Dedifferentiated amniotic fluid mesenchymal stem cell (primary cell): ENCODE measurements around the gene UPK3BL1.
"Not testable (repeated sequence)": the region's sequence is repeated elsewhere in the genome, so short reads cannot be mapped to it uniquely, and the experiment has no call there.

Experiments
- DNase-seq: peaks from one replicate; pipeline ENCODE4 v3.0.0-alpha.2; 2016; ENCODE audit errors: extremely low spot score

The UPK3BL1 gene

GRCh38 chr7:102627271-102627904 is 15.2 kb downstream of the UPK3BL1 start:
- not testable (repeated sequence) for DNase-seq

DNA sequence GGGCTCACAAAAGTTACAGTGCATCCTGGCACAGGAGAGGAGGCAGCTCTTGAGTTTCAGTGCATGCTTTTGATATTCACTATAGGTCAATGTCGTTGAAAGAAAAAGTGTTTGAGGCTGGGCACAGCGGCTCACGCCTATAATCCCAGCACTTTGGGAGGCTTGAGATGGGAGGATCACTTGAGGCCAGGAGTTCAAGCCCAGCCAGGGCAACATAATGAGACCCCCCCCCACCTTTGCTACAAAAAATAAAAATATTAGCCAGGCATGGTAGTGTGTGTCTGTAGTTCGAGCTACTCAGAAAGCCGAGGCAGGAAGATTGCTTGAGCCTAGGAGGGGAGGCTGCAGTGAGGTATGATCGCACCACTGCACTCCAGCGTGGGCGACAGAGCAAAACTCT is 24.5 kb downstream of the UPK3BL1 start:
- DNase-seq = peak; percentile 3

- peak; percentile 6 for DNase-seq
Observed at GRCh38 chr7:102616507-102617125, 26.0 kb downstream of the UPK3BL1 start, which contains the start of gene RASA4. RASA4 (minus strand) TSS chr7:102616756; CDS start chr7:102616689, 67 bp downstream.

DNA sequence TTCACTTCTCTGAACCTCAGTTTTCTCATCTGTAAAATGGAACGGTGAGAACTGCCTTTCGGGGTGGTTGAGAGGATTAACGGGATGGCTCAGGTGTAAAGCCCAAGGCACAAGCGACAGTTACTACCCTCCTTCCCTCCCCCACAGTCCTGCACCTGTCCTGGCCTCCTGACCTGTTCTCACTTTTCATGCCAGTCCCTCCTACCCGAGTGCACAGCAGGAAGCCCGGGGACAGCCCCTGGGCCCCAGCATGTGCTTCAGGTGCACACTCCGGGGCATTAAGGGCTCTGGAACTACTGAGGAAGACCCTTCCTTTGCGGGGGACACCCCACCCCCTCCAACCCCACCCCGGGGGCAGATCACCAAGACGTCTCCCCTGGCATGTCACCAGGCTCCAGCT is 26.7 kb downstream of the UPK3BL1 start:
- DNase-seq = not testable (repeated sequence)

GRCh38 chr7:102614873-102615272 is 27.7 kb downstream of the UPK3BL1 start:
- not testable (repeated sequence) for DNase-seq

- DNase-seq = not testable (repeated sequence)
Observed at GRCh38 chr7:102614346-102614697, 28.3 kb downstream of the UPK3BL1 start.

- DNase-seq = not testable (repeated sequence)
Observed at GRCh38 chr7:102613575-102614345, 28.8 kb downstream of the UPK3BL1 start.

GRCh38 chr7:102611675-102612325 is 30.8 kb downstream of the UPK3BL1 start:
- DNase-seq = peak; percentile 11

- DNase-seq = not testable (repeated sequence)
Observed at GRCh38 chr7:102611013-102611674, 31.4 kb downstream of the UPK3BL1 start.

- not testable (repeated sequence) for DNase-seq
Observed at GRCh38 chr7:102610441-102610840, 32.1 kb downstream of the UPK3BL1 start.

DNA sequence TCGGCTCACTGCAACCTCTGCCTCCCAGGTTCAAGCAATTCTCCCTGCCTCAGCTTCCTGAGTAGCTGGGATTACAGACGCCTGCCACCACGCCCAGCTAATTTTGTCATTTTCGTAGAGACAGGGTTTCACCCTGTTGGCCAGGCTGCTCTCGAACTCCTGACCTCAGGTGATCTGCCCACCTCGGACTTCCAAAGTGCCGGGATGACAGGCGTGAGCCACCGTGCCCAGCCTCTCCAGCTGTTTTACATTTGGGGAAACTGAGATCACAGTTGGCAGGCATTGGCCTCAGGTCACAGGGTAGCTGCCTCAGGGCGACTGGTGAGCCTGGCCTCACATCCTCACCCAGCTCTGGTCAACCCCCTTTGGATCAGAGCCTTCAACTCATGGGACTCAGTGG is 32.9 kb downstream of the UPK3BL1 start:
- not testable (repeated sequence) for DNase-seq

- not testable (repeated sequence) for DNase-seq
Observed at GRCh38 chr7:102606848-102607247, 35.7 kb downstream of the UPK3BL1 start.

DNA sequence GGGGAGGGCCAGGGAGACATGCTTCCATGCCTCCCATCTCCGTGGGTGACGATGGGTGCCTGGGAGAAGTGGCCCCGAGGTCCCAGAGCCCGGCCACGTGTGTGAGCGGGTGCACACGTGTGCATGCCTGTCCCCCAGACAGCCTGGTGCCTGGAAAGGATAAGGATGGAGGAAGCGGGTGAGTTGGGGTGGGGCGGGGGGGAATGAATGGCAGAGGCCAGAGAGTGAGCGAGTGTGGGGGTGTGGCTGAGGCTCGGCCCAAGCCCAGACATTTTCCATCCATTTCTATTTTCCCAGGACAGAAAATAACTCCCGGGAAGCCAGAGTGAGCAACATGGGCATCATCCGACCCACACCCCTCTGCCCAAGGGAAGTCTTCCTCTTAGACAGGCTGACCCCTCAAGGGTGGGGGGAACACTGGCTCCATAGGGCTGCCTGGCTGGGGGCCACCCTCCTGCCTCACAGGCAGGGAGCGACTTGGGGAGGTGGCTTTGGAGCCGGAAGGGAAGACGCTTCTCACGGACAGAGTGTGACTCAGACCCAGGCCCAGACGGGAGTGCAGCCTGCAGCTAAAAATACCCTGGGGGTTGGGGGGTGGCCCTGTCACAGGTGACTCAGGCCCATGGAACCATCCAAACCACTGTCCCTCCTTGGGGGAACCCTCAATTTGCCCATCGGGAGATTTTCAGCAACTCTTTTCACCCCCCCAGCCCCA is 38.0 kb downstream of the UPK3BL1 start:
- DNase-seq = not testable (repeated sequence)

DNA sequence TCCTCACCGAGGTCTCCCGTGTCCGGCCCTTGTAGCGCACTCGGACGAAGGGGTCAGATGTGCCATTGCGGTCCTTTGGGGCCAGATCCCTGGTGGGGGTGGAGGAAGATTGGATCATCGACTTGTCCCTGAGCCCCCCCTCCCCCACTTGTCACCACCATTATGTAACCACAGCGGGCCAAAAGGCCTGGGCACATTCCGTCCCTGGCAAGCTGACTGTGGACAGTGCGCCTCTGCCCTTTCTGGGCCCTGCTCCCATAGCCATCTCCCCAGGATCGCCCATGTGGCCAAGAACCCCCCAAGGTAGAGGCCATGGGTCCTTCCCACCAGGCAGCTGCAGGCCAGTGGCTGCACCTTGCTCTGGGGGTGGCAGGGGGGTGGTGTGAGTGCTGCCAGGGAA is 40.3 kb downstream of the UPK3BL1 start:
- not testable (repeated sequence) for DNase-seq

- not testable (repeated sequence) for DNase-seq
Observed at GRCh38 chr7:102599699-102600098, 42.9 kb downstream of the UPK3BL1 start.

DNA sequence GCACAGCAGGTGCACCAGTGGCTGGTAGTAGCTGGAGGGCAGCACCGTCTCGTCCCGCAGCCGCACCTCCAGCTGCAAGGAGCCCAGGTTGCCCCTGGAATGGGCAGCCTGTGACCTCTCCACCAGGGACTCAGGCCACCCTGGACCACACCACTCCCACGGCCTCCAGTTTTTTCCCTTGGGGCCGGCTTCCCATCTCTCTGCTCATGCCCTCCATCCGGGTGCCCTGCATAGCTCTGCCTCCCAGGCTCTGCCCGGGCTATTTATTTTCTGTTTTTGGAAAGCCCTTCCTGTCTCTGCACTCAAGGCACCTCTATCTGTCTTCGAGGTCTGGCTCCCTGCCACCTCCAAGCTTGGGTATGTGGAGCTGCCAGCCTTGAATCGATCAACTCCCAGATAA is 46.6 kb downstream of the UPK3BL1 start:
- DNase-seq = not testable (repeated sequence)

- DNase-seq = not testable (repeated sequence)
Observed at GRCh38 chr7:102593637-102594334, 48.8 kb downstream of the UPK3BL1 start.

GRCh38 chr7:102592477-102593019 is 50.0 kb downstream of the UPK3BL1 start:
- DNase-seq = not testable (repeated sequence)

- not testable (repeated sequence) for DNase-seq
Observed at GRCh38 chr7:102589857-102590256, 52.7 kb downstream of the UPK3BL1 start.
